Lower lobe of right lung (tissue), 2 donors: ENCODE results near the gene POLR3C. TPM values are rescaled to one million over a fixed set of nuclear protein-coding genes. Genes with fewer than 3 reads are reported as not detected.

ENCODE experiments used
- ATAC-seq, 2 donors: fragments of 200-7000 bp; cut with Tn5 transposase; one replicate each; pipeline ENCODE4 v1.9.1; 2020 to 2022; ENCODE audit warnings: mild to moderate bottlenecking in 2 of 2, moderate library complexity in 2 of 2
- DNase-seq: peaks from one replicate; pipeline ENCODE4 v3.0.0-alpha.2; 2020
- H3K27ac ChIP-seq: fragments of 200-600 bp; one replicate; pipeline ENCODE4 v1.8.0; 2022
- H3K27me3 ChIP-seq: fragments of 200-600 bp; one replicate; pipeline ENCODE4 v1.8.0; 2022; ENCODE audit warnings: low read depth
- H3K36me3 ChIP-seq: fragments of 200-600 bp; one replicate; pipeline ENCODE4 v1.8.0; 2022; ENCODE audit warnings: mild to moderate bottlenecking
- H3K4me1 ChIP-seq: fragments of 200-600 bp; one replicate; pipeline ENCODE4 v1.8.0; 2022
- H3K4me3 ChIP-seq: fragments of 200-600 bp; one replicate; pipeline ENCODE4 v1.8.0; 2022; ENCODE audit warnings: mild to moderate bottlenecking
- H3K9me3 ChIP-seq: fragments of 200-600 bp; one replicate; pipeline ENCODE4 v1.8.0; 2022
- CTCF ChIP-seq: fragments of 200-600 bp; IDR thresholded peaks from one replicate; pipeline ENCODE4 v1.8.0; 2022; ENCODE audit warnings: antibody characterized with exemption, mild to moderate bottlenecking
- intact Hi-C: fragments of 100-400 bp; cut with DNase I; formaldehyde crosslinking; loops from one replicate; pipeline ENCODE4 v1.11.0; 2022
- microRNA-seq: library from miRNA; unstranded; fragments of <30 nt; microRNA quantifications from one replicate; pipeline ENCODE4 v1.2.0, GENCODE V29; 2020; ENCODE audit warnings: borderline number of aligned reads
- total RNA-seq: library from RNA; stranded (reverse); fragmentation: NEBNext Ultra II Directional; extraction: Animal tissue kit (Norgen Biotek cat#: 25700); gene quantifications from one replicate; pipeline ENCODE4 v1.2.1, GENCODE V29; 2021
- donor health status: DM: no; HTN: yes; CAD: no; lungs with severe emphysema.

The POLR3C gene
- total RNA-seq, 1 donor from 2014 or later = 26.3 TPM

- peaks cover 34% of the 10 kb centered on the region for H3K4me1 ChIP-seq
- DNase-seq = no peak
- TF ChIP-seq CTCF = no peak
- H3K27ac ChIP-seq = peak overlapping the region; percentile 88
- no peak overlapping the region for H3K4me3 ChIP-seq
- ATAC-seq = no peak
- H3K9me3 ChIP-seq = no peaks in the 10 kb centered on the region
- H3K36me3 ChIP-seq = no peaks in the 10 kb centered on the region
- H3K27me3 ChIP-seq = no peaks in the 10 kb centered on the region
- intact Hi-C loops = no loop called here
Observed at GRCh38 chr1:145893306-145894055, 69.5 kb downstream of the POLR3C start.

Small RNA genes within 50 kb of the gene (microRNA-seq; reads per million reads assigned to microRNA genes)
- not detected for gene MIR6736

Other genes with a start within 250 kb of the POLR3C start
- 15.3 TPM for gene GPR89A, start 216.2 kb upstream of the POLR3C start, total RNA-seq
- not detected for gene PDZK1, start 116.8 kb upstream of the POLR3C start, total RNA-seq
- gene CD160, start 104.7 kb upstream of the POLR3C start, total RNA-seq = 1.1 TPM
- gene RNF115, start 105 bp upstream of the POLR3C start, total RNA-seq = 14.2 TPM
- gene NUDT17, start 21.4 kb downstream of the POLR3C start, total RNA-seq = 2.5 TPM
- 27.7 TPM for gene PIAS3, start 34.9 kb downstream of the POLR3C start, total RNA-seq
- gene ANKRD35, start 61.7 kb downstream of the POLR3C start, total RNA-seq = 1.5 TPM
- 7.7 TPM for gene ITGA10, start 85.8 kb downstream of the POLR3C start, total RNA-seq
- gene PEX11B, start 94.5 kb downstream of the POLR3C start, total RNA-seq = 28.6 TPM
- 109 TPM for gene RBM8A, start 103.3 kb downstream of the POLR3C start, total RNA-seq
- 30.9 TPM for gene LIX1L, start 133.8 kb downstream of the POLR3C start, total RNA-seq
- gene ANKRD34A, start 140.4 kb downstream of the POLR3C start, total RNA-seq = 0.41 TPM
- 25.4 TPM for gene POLR3GL, start 140.5 kb downstream of the POLR3C start, total RNA-seq
- 1,554 TPM for gene TXNIP, start 172.4 kb downstream of the POLR3C start, total RNA-seq
- gene HJV, start 197.5 kb downstream of the POLR3C start, total RNA-seq = not detected